GM12878 (cell line): Measurements from ENCODE around the gene HECTD2.
"Not testable (repeated sequence)": the region's sequence is repeated elsewhere in the genome, so short reads cannot be mapped to it uniquely, and the experiment has no call there.

Experiments used
- CTCF ChIP-seq, 3 experiments: IDR thresholded peaks in 2 of 3; conservative IDR thresholded peaks in 1 of 3; 2 replicates each; pipeline ENCODE4 v1.5.1; 2011; ENCODE audit warnings: low read depth in 3 of 3, low read length in 3 of 3, mild to moderate bottlenecking in 3 of 3, control low read depth in 2 of 3, moderate library complexity in 2 of 3, inconsistent platforms in 1 of 3, mixed read lengths in 1 of 3; ENCODE audit not compliant: control insufficient read depth in 2 of 3, insufficient read depth in 1 of 3; ENCODE audit errors: extremely low read depth in 1 of 3
- FOS ChIP-seq: IDR thresholded peaks from 3 replicates; pipeline ENCODE4 v1.6.1; 2011; ENCODE audit warnings: borderline replicate concordance; ENCODE audit not compliant: insufficient read length; ENCODE audit errors: extremely low read depth
- HDAC2 ChIP-seq: fragments of 200-600 bp; sonication (generic); IDR thresholded peaks from 2 replicates; pipeline ENCODE4 v1.6.1; 2017
- MEF2B ChIP-seq: fragments of 450-650 bp; IDR thresholded peaks from 2 replicates; pipeline ENCODE4 v1.6.1; 2018; ENCODE audit warnings: mild to moderate bottlenecking, moderate library complexity; ENCODE audit not compliant: partially characterized antibody, poor library complexity, severe bottlenecking
- NR2C2 ChIP-seq: IDR thresholded peaks from 2 replicates; pipeline ENCODE4 v1.6.1; 2011; ENCODE audit warnings: borderline replicate concordance, low read depth; ENCODE audit not compliant: control insufficient read depth, insufficient read length
- SREBF1 ChIP-seq: IDR thresholded peaks from 2 replicates; pipeline ENCODE4 v1.6.1; 2012; ENCODE audit warnings: mild to moderate bottlenecking, low read length
- ZBTB40 ChIP-seq: fragments of 450-650 bp; IDR thresholded peaks from 2 replicates; pipeline ENCODE4 v1.6.1; 2016; ENCODE audit warnings: mild to moderate bottlenecking, moderate library complexity, borderline replicate concordance
- ZNF24 ChIP-seq: fragments of 450-650 bp; IDR thresholded peaks from 2 replicates; pipeline ENCODE4 v1.6.1; 2017; ENCODE audit warnings: antibody characterized with exemption, mild to moderate bottlenecking

- TF ChIP-seq HDAC2; SREBF1; ZNF24; FOS; CTCF (IDR thresholded peaks at IDR 0.05 in 2 of 3, conservative IDR thresholded peaks at IDR 0.05 in 1 of 3; ENCODE audit: control insufficient read depth in 2 of 3, extremely low read depth in 1 of 3, insufficient read depth in 1 of 3, low read depth in 3 of 3, low read length in 3 of 3); ZBTB40; MEF2B; NR2C2: not testable (repeated sequence)
These were observed 124.6 kb downstream of the HECTD2 start for GRCh38 chr10:91534789-91535188.
